Stimulated activated CD4-positive, alpha-beta T cell treated with anti-CD3 and anti-CD28 coated beads, Interleukin-4, amount 100 ng/mL, for 4 hours (primary cell): ENCODE measurements around the gene ATP6V0A1.
"Not testable (repeated sequence)": the region's sequence is repeated elsewhere in the genome, so short reads cannot be mapped to it uniquely, and the experiment has no call there.

ENCODE experiments used
- DNase-seq, 2 experiments: peaks; one replicate each; pipeline ENCODE4 v3.0.0-alpha.2; 2020

Gene ATP6V0A1

GRCh38 chr17:42438600-42439567 lies 19.8 kb upstream of the ATP6V0A1 start:
- peak; percentile 32 for DNase-seq

GRCh38 chr17:42441371-42442195 lies 17.1 kb upstream of the ATP6V0A1 start:
- DNase-seq = no peak

GRCh38 chr17:42442196-42442565 lies 16.5 kb upstream of the ATP6V0A1 start:
- DNase-seq = no peak

GRCh38 chr17:42449176-42449575 lies 9.5 kb upstream of the ATP6V0A1 start:
- DNase-seq = not testable (repeated sequence)

- DNase-seq = not testable (repeated sequence)
Observed at GRCh38 chr17:42449838-42450237, 8.8 kb upstream of the ATP6V0A1 start.

- DNase-seq = not testable (repeated sequence)
Observed at GRCh38 chr17:42451270-42451669, 7.4 kb upstream of the ATP6V0A1 start.

- DNase-seq = no peak
Observed at GRCh38 chr17:42453439-42453838, 5.2 kb upstream of the ATP6V0A1 start.

GRCh38 chr17:42454987-42455386 lies 3.7 kb upstream of the ATP6V0A1 start:
- not testable (repeated sequence) for DNase-seq

- no peak for DNase-seq
Observed at GRCh38 chr17:42456223-42457106, 2.2 kb upstream of the ATP6V0A1 start.

- no peak for DNase-seq
Observed at GRCh38 chr17:42457107-42457792, 1.4 kb upstream of the ATP6V0A1 start.

GRCh38 chr17:42459256-42459800 lies 650 bp downstream of the ATP6V0A1 start:
- DNase-seq = peak in 1 of 2 experiments; percentile 16

GRCh38 chr17:42459801-42460281 lies 1.2 kb downstream of the ATP6V0A1 start:
- no peak for DNase-seq

GRCh38 chr17:42460371-42460770 lies 1.7 kb downstream of the ATP6V0A1 start:
- no peak for DNase-seq

- DNase-seq = no peak
Observed at GRCh38 chr17:42463976-42464400, 5.3 kb downstream of the ATP6V0A1 start.

GRCh38 chr17:42467889-42468288 lies 9.2 kb downstream of the ATP6V0A1 start:
- no peak for DNase-seq

GRCh38 chr17:42472709-42473521 lies 14.2 kb downstream of the ATP6V0A1 start:
- no peak for DNase-seq

- DNase-seq = no peak
Observed at GRCh38 chr17:42474276-42474675, 15.6 kb downstream of the ATP6V0A1 start.

GRCh38 chr17:42475121-42475520 lies 16.4 kb downstream of the ATP6V0A1 start:
- no peak for DNase-seq

- no peak for DNase-seq
Observed at GRCh38 chr17:42475835-42476234, 17.2 kb downstream of the ATP6V0A1 start.

- DNase-seq = no peak
Observed at GRCh38 chr17:42476411-42476810, 17.7 kb downstream of the ATP6V0A1 start.

- no peak for DNase-seq
Observed at GRCh38 chr17:42477173-42477572, 18.5 kb downstream of the ATP6V0A1 start.
